GM11168 (cell line): ENCODE measurements around the gene AKAP12.
"Not testable (repeated sequence)": the region's sequence is repeated elsewhere in the genome, so short reads cannot be mapped to it uniquely, and the experiment has no call there.

Source experiments
- in situ Hi-C: fragments of 300-500 bp; cut with MboI; formaldehyde crosslinking; loops from one replicate; pipeline ENCODE4 v1.12.0; 2022; ENCODE audit warnings: low sequenced_read_pairs; ENCODE audit not compliant: unreplicated experiment

The AKAP12 gene

DNA sequence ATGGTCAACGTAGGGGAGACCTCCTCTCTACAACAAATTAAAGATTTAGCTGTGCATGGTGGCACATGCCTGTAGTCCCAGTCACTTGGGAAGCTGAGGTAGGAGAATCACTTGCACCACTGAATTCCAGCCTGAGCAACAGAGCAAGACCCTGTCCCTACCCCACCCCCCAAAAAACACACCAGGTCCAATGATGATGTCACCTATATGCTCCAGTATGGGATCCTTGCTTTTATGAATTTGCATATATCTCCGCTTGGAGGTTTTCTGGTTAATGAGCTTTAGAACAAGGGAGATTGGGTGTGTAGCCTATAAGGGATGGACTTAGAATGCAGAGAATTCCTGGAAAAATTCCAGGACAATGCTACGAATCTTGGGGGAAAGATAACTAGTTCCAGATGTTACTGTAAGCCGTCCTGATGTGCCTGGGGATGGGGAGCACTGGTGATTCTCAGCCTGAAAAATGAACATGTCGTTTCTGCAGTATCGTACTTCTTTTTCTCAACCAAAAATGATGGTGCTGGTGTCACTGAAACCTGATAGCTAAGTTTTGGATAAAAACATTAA, 90.4 kb downstream of the AKAP12 start:
- in situ Hi-C loops: loop anchor here (10.0 kb wide), 1 partner anchor 435 kb away; no protein-coding TSS in a partner anchor

DNA sequence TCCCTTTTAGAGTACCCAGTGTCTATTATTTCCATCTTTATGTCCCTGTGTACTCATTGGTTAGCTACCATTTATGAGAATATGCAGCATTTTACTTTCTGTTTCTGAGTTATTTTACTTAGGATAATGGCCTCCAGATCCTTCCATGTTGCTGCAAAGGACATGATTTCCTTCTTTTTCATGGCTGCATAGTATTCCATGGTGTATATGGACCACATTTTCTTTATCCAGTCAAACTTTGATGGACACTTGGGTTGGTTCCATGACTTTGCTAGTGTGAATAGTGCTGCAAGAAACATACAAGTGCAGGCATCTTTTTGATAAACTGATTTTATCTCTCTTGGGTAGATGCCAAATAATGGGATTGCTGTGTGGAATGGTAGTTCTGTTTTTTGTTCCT, 96.2 kb downstream of the AKAP12 start:
- in situ Hi-C loops: loop anchor here (10.0 kb wide), 1 partner anchor 441 kb away; no protein-coding TSS in a partner anchor

DNA sequence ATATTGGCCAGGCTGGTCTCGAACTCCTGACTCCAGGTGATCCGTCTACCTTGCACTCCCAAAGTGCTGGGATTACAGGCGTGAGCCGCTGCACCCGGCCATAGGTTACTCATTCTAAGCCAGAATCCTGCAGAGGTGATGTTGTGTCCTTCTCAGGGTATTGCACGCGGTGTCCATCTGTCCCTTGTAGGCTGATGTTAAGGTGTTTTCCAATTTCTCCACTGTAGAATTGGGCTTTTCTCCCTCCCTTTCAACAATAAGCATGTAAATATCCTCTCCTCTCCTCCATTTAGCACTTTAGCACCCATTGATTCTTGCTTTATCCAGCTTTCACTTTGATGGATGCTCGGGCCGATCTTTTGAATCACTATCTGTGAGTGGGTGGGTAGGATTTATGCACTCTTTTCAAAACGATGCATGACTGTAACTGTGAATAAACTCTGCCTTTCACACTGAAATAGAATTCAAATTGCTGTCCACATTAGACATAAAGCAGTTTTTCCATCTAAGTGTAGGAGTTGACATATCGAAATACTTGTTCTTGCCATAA, 99.0 kb downstream of the AKAP12 start:
- in situ Hi-C loops: loop anchor here (10.0 kb wide), 1 partner anchor 444 kb away; no protein-coding TSS in a partner anchor

DNA sequence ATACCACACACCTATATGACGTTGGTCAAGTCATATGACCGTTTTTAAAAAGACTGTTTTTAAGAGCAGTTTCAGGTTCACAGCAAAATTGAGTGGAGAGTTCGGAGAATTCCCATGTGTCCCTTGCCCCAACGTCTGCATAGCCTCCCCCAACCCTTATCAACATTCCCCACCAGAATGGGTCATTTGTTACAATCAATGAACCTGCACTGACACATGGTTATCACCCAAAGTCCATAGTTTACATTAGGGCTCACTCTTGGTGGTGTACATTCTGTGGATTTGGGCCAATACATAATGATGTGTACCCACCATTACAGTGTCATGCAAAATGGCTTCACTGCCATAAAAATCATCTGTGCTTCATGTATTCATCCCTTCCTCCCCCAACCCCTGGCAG, 99.6 kb downstream of the AKAP12 start:
- in situ Hi-C loops: loop anchor here (10.0 kb wide), 1 partner anchor 445 kb away; no protein-coding TSS in a partner anchor

DNA sequence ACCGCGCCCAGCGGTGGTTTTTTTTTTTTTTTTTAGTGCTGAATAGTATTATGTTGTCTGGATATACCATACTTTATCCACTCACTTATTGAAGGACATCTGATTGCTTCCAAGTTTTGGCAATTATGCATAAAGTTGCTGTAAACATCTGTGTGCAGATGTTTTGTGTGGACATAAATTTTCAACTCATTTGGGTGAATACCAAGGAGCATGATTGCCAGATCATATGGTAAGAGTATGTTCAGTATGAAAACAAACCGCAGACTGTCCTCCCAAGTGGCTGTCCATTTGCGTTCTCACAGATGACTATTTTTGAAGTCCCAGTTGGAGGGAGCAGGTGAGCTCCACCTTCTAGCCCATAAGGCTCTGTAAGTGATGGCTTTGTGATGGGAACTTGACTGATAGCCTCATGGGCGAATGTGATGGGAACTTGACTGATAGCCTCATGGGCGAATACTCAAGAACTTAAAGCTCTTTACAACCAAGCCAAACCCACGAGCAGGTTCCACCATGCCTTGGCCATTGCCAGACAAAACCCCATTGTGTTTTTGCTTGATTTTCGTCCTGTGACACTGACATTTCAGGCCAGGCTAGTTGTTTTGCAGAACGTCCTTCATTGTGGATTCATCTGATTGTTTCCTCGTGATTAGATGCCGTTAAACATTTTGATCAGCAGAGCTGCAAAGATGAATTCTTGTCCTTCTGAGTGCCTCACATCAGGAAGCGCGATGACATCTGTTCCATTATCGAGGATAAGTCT, 100.6 kb downstream of the AKAP12 start:
- in situ Hi-C loops: no loop called here

DNA sequence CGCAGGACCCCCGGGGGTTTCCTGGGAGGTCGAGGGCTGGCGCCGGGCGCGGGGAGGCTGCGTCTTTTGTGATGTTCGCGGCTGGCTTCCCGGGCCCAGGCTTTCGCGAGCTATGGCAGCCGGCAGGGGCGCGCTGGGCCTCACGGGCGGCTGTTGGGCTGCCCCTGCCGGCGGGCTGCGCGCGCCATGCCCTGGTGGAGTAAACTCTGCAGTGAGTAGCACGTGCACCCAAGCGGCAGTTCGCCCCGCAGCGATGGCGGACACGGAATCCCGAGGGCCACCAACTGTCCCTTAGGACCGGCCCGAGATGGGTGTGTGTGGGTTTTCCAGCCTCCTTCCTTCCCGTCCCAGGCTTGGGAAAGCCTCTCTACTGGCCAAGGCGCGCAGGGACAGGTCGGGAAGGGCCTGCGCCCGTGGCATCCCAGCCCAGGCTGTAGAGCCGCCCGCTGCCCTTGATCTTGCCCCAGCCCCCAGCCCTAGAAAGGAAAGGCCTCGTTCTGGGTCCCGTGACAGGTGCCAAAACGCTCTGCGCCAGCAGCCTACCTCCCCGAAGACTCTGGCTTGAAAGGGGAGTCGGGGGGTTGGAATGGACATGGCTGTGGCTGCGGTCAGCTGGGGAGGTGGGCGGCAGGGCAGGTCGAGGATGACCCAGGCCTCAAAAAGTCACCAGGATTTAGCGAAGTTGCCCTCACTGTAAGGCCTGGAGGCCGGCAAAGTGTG, 101.9 kb downstream of the AKAP12 start:
- in situ Hi-C loops: no loop called here

DNA sequence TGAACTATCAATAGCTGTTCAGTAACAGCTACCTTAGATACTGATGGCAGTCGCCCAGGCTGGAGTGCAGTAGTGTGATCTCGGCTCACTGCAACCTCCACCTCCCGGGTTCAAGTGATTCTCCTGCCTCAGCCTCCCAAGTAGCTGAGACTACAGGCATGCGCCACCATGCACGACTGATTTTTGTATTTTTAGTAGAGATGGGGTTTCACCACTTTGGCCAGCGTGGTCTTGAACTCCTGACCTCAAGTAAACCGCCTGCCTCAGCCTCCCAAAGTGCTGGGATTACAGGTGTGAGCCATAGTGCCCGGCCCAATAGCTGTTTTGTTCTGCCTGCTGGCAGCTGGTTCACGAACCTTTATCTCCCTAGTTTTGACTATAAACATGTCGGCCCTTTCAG, 103.0 kb downstream of the AKAP12 start:
- in situ Hi-C loops: not testable (repeated sequence)

DNA sequence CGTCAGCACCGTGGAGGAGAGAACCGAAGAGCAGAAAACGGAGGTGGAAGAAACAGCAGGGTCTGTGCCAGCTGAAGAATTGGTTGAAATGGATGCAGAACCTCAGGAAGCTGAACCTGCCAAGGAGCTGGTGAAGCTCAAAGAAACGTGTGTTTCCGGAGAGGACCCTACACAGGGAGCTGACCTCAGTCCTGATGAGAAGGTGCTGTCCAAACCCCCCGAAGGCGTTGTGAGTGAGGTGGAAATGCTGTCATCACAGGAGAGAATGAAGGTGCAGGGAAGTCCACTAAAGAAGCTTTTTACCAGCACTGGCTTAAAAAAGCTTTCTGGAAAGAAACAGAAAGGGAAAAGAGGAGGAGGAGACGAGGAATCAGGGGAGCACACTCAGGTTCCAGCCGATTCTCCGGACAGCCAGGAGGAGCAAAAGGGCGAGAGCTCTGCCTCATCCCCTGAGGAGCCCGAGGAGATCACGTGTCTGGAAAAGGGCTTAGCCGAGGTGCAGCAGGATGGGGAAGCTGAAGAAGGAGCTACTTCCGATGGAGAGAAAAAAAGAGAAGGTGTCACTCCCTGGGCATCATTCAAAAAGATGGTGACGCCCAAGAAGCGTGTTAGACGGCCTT, 110.0 kb downstream of the AKAP12 start:
- in situ Hi-C loops: no loop called here

DNA sequence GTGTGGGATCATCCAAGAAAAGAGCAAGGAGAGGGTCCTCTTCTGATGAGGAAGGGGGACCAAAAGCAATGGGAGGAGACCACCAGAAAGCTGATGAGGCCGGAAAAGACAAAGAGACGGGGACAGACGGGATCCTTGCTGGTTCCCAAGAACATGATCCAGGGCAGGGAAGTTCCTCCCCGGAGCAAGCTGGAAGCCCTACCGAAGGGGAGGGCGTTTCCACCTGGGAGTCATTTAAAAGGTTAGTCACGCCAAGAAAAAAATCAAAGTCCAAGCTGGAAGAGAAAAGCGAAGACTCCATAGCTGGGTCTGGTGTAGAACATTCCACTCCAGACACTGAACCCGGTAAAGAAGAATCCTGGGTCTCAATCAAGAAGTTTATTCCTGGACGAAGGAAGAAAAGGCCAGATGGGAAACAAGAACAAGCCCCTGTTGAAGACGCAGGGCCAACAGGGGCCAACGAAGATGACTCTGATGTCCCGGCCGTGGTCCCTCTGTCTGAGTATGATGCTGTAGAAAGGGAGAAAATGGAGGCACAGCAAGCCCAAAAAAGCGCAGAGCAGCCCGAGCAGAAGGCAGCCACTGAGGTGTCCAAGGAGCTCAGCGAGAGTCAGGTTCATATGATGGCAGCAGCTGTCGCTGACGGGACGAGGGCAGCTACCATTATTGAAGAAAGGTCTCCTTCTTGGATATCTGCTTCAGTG, 110.8 kb downstream of the AKAP12 start:
- in situ Hi-C loops: no loop called here

DNA sequence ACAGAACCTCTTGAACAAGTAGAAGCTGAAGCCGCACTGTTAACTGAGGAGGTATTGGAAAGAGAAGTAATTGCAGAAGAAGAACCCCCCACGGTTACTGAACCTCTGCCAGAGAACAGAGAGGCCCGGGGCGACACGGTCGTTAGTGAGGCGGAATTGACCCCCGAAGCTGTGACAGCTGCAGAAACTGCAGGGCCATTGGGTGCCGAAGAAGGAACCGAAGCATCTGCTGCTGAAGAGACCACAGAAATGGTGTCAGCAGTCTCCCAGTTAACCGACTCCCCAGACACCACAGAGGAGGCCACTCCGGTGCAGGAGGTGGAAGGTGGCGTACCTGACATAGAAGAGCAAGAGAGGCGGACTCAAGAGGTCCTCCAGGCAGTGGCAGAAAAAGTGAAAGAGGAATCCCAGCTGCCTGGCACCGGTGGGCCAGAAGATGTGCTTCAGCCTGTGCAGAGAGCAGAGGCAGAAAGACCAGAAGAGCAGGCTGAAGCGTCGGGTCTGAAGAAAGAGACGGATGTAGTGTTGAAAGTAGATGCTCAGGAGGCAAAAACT, 111.5 kb downstream of the AKAP12 start:
- in situ Hi-C loops: no loop called here

DNA sequence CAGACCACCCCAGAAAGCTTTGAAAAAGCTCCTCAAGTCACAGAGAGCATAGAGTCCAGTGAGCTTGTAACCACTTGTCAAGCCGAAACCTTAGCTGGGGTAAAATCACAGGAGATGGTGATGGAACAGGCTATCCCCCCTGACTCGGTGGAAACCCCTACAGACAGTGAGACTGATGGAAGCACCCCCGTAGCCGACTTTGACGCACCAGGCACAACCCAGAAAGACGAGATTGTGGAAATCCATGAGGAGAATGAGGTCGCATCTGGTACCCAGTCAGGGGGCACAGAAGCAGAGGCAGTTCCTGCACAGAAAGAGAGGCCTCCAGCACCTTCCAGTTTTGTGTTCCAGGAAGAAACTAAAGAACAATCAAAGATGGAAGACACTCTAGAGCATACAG, 112.0 kb downstream of the AKAP12 start:
- in situ Hi-C loops: no loop called here

DNA sequence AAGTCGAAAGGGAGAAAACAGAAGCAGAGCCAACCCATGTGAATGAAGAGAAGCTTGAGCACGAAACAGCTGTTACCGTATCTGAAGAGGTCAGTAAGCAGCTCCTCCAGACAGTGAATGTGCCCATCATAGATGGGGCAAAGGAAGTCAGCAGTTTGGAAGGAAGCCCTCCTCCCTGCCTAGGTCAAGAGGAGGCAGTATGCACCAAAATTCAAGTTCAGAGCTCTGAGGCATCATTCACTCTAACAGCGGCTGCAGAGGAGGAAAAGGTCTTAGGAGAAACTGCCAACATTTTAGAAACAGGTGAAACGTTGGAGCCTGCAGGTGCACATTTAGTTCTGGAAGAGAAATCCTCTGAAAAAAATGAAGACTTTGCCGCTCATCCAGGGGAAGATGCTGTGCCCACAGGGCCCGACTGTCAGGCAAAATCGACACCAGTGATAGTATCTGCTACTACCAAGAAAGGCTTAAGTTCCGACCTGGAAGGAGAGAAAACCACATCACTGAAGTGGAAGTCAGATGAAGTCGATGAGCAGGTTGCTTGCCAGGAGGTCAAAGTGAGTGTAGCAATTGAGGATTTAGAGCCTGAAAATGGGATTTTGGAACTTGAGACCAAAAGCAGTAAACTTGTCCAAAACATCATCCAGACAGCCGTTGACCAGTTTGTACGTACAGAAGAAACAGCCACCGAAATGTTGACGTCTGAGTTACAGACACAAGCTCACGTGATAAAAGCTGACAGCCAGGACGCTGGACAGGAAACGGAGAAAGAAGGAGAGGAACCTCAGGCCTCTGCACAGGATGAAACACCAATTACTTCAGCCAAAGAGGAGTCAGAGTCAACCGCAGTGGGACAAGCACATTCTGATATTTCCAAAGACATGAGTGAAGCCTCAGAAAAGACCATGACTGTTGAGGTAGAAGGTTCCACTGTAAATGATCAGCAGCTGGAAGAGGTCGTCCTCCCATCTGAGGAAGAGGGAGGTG, 112.9 kb downstream of the AKAP12 start:
- in situ Hi-C loops: no loop called here

DNA sequence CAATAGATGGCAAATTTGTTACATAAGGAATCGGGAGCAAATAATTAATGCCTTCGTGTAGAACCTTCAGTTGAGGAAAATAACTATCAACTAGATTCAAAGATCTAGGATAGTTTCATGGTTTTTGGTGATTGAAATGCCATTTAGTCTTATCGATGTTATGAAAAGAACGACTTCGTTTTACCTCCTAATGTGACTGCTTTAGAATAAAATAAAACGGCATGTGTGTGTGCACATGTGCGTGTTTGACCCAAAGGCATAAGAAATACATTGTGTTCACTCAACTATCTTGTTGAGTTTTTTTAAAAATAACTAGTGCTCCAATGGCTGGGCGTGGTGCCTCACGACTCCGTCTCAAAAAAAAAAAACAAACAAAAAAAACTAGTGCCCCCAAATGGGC, 114.0 kb downstream of the AKAP12 start:
- in situ Hi-C loops: no loop called here

DNA sequence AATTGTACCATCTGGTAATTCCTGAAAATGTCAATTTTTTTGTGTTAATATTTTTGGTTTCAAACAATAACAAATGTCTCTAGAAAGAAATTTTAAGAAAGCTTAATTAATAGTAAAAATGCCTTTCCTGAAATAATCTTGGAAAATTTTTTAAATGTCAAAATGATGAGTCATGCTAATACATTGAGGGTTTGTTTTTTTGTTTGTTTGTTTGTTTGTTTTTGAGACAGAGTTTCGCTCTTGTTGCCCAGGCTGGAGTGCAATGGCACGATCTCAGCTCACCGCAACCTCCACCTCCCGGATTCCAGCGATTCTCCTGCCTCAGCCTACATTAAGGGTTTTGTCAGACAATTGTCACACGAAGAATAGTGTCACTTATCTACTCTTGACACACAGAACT, 117.2 kb downstream of the AKAP12 start:
- in situ Hi-C loops: not testable (repeated sequence)

DNA sequence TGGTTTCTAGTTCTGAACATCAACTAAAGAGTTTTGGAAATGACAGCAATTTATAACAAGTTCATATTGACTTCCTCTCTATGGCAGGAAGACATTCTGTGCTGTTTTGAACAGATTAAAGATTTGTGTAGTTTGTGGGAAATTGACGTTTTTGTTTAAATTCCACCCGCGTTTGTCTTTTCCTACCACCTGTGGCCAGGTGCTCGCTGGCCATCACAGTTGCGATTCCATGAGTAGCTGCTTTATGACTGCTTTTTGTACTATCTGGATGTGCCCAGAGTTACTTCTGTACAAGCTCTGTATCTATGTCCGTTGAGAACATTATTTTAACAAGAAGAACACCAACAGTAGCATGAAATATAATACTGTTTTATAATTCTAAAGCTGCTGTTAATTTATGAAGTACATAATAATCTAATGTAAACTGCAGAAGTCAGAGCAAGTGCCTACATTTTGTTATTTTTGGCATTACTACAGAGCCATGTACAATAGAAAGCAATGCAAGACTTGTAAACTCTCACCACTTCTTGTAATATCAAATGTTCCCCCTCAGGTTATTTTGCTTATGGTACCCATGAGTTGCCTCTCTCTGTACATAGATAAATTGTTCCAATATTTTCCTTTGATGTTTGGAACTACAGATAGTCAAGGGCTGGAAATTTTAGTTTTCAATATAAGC, 118.1 kb downstream of the AKAP12 start:
- in situ Hi-C loops: no loop called here

DNA sequence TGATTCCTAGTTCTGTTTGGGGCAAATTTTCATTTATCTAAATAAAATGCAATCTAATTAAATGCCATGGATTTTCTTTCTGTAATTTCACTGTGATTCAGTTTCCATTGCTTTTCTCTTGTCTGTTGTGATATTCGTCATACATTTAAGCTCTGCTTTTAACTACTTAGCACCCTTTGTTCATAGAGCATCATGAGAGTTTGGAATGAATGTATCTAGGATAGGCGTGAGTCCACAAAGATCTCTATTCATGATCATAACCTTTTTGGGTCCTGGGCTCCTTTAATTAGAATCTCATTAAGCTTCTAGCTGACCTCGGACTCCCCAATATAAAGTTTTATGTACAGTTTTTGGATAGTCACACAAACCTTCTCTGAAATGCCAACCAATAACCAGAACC, 118.7 kb downstream of the AKAP12 start:
- in situ Hi-C loops: no loop called here

DNA sequence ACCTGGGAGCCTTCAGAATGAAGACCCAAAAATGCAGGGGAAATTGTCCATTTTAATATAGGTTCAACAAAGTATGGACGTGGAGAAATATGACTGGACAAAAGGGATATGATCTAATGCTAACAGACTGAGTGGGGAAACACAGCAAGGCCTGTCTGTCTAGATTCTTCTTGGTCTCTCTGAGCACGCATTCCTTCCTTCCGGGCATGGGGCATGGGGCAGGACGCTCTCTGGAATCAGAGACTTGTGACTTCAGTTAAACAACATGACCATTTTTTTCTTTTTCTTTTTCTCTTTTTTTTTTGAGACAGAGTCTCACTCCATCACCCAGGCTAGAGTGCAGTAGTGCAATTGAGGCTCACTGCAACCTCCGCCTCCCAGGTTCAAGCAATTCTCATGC, 119.7 kb downstream of the AKAP12 start:
- in situ Hi-C loops: no loop called here

DNA sequence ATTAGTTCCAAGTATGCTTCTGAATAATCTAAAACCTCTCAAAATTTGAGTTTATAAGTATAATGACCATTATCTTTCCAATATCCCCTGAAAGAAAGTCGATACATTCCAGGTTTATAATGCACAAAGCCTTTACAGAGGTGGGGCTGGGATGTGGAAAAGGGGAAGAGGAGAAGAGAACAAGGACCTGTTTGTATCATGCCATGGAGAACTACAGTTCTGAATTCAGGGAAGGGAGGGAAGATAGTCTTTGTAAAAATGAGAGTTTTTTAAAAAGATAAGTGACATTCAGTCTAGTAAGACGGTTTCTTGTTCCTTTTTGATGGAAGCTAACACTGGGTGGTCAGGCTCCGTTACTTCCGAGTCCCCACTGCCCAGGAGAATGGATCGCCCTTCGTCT, 125.5 kb downstream of the AKAP12 start:
- in situ Hi-C loops: no loop called here
